Mesendoderm (in vitro differentiated cells): ENCODE data around the gene FNDC3A.

Experiments
- DNase-seq: peaks from one replicate; pipeline ENCODE4 v3.0.0; 2013
- H2AK5ac ChIP-seq: 2 replicates; pipeline ENCODE4 v1.6.1; 2013; ENCODE audit warnings: low read length, inconsistent platforms
- H2BK120ac ChIP-seq: 2 replicates; pipeline ENCODE4 v1.6.1; 2013; ENCODE audit warnings: low read depth, mild to moderate bottlenecking, low read length, moderate library complexity, mixed read lengths
- H2BK15ac ChIP-seq: replicated peaks from 2 replicates; pipeline ENCODE4 v1.6.1; 2013; ENCODE audit warnings: low read depth, mild to moderate bottlenecking, moderate library complexity
- H2BK5ac ChIP-seq: 2 replicates; pipeline ENCODE4 v1.6.1; 2013; ENCODE audit warnings: low read length, inconsistent platforms
- H3K18ac ChIP-seq: 2 replicates; pipeline ENCODE4 v1.6.1; 2013; ENCODE audit warnings: mild to moderate bottlenecking, low read length, mixed read lengths
- H3K23ac ChIP-seq: one replicate; pipeline ENCODE4 v1.6.1; 2013; ENCODE audit warnings: low read length
- H3K27ac ChIP-seq: 2 replicates; pipeline ENCODE4 v1.5.1; 2013; ENCODE audit warnings: low read depth, mild to moderate bottlenecking, inconsistent platforms, low read length, moderate library complexity
- H3K27me3 ChIP-seq: 2 replicates; pipeline ENCODE4 v1.6.1; 2013; ENCODE audit warnings: low read length, control low read depth, mild to moderate bottlenecking, inconsistent platforms; ENCODE audit not compliant: insufficient read depth, poor library complexity
- H3K36me3 ChIP-seq: 2 replicates; pipeline ENCODE4 v1.6.1; 2013; ENCODE audit warnings: low read length, inconsistent platforms; ENCODE audit not compliant: control insufficient read depth, insufficient read depth
- H3K4ac ChIP-seq: one replicate; pipeline ENCODE4 v1.6.1; 2013; ENCODE audit warnings: low read depth, mild to moderate bottlenecking, low read length, moderate library complexity
- H3K4me1 ChIP-seq: 2 replicates; pipeline ENCODE4 v1.6.1; 2013; ENCODE audit warnings: low read depth, low read length, inconsistent platforms; ENCODE audit not compliant: control insufficient read depth
- H3K4me2 ChIP-seq: 2 replicates; pipeline ENCODE4 v1.6.1; 2013; ENCODE audit warnings: low read length
- H3K4me3 ChIP-seq: 2 replicates; pipeline ENCODE4 v1.5.1; 2013; ENCODE audit warnings: mild to moderate bottlenecking, low read length
- H3K56ac ChIP-seq: one replicate; pipeline ENCODE4 v1.6.1; 2013; ENCODE audit warnings: low read length
- H3K79me1 ChIP-seq: 2 replicates; pipeline ENCODE4 v1.6.1; 2013; ENCODE audit warnings: low read length, inconsistent platforms
- H3K79me2 ChIP-seq: 2 replicates; pipeline ENCODE4 v1.6.1; 2013; ENCODE audit warnings: mild to moderate bottlenecking, low read length; ENCODE audit not compliant: control insufficient read depth, insufficient read depth
- H3K9ac ChIP-seq: 2 replicates; pipeline ENCODE4 v1.6.1; 2013; ENCODE audit warnings: low read length, inconsistent platforms
- H4K5ac ChIP-seq: one replicate; pipeline ENCODE4 v1.6.1; 2013; ENCODE audit warnings: low read length
- H4K8ac ChIP-seq: one replicate; pipeline ENCODE4 v1.6.1; 2013; ENCODE audit warnings: low read depth, mild to moderate bottlenecking, control low read depth, low read length, moderate library complexity
- WGBS: extraction: QIAGEN DNeasy Blood & Tissue Kit; methylation state at CpG from one replicate; pipeline ENCODE4 v1.1.7; 2013; ENCODE audit warnings: low lambda C conversion rate, missing lambda C conversion rate; ENCODE audit not compliant: insufficient coverage; ENCODE audit errors: extremely low coverage; 5-methylcytosine and 5-hydroxymethylcytosine counted together

Gene FNDC3A

DNA sequence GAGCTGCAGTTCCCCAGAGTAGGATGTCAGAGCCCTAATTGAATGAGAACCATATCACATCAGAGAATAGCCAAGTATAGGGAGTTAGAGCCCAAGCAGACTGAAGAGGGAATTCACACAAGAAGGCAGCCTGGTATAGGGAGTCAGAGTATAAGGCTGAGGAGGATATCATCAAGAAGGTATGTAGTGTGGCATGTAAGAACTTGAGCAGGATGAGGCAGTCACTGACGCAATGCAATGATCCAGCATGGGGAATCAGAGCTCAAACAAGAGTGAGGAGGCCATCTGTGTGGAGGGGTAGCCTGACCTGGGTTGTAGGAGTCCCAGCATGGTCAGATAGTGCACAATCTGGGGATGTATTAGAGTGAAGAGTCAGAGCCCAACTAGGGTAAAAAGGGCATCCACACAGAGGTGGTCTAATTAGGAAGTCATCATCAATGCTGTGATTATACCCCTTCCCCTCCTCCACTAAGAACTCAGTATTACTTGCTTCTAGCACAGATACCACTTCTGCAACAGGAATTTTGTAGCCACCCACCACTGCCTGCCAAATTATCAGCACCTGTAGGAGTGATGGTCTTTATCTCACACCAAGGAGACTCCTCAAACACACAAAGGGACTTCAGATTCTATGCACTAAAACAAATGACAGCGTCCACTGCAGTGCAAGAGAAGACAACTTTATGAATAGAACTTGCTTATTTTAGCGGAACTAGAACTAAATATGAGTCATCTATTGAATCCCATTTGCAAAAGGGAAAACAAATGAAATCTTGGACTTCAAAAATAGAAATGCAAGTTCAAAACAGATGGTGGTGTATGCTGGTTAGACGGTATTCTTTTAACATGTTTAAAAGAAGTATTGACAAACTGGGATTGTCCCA lies 107.2 kb downstream of the FNDC3A start:
- Histone ChIP-seq H3K36me3 (no peaks in the 10 kb centered on the region), H3K4me3 (no peak overlapping the region), H3K27me3 (no peaks in the 10 kb centered on the region), H3K56ac (no peak overlapping the region), H4K5ac (no peak overlapping the region), H3K18ac (no peak overlapping the region), H2BK5ac (no peak overlapping the region), H3K4me2 (no peak overlapping the region), H3K79me1 (peaks cover 1% of the 10 kb centered on the region), H2BK15ac (no peak overlapping the region), H3K23ac (no peak overlapping the region), H2BK120ac (no peak overlapping the region), H2AK5ac (no peak overlapping the region), H4K8ac (no peak overlapping the region), H3K79me2 (no peaks in the 10 kb centered on the region), H3K9ac (no peak overlapping the region), H3K27ac (no peak overlapping the region), H3K4me1 (peaks cover 2% of the 10 kb centered on the region), H3K4ac (no peak overlapping the region)
- WGBS: no CpG with 5 or more reads among the region's 4 CpGs
- peak; percentile 78 for DNase-seq

DNA sequence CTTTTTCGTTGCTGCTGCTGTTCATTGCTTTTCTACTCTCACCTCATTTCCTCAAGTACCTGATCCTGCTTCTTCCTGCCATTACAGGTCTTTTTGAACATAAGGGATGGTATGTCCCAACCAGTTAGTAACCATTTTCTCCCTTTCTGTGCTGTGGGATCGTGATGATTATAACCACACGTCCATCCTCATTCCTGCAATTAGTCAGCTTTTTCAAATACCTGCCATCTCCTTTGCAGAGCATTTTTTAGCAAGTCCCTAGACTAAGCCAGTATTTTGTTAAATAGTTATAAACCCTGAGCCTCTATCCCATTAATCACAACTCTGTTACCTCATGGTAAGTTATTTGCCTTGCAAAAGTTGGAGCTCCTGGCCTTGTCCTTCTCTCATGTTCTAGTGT lies 109.2 kb downstream of the FNDC3A start:
- Histone ChIP-seq H3K4me1 (peaks cover 2% of the 10 kb centered on the region), H2BK5ac (no peak overlapping the region), H3K4ac (no peak overlapping the region), H2BK120ac (no peak overlapping the region), H3K4me2 (no peak overlapping the region), H4K8ac (no peak overlapping the region), H3K18ac (no peak overlapping the region), H3K79me1 (peaks cover 1% of the 10 kb centered on the region), H3K9ac (no peak overlapping the region), H2AK5ac (no peak overlapping the region), H3K56ac (no peak overlapping the region), H3K36me3 (no peaks in the 10 kb centered on the region), H3K27me3 (no peaks in the 10 kb centered on the region), H3K23ac (no peak overlapping the region), H2BK15ac (no peak overlapping the region), H4K5ac (no peak overlapping the region), H3K79me2 (no peaks in the 10 kb centered on the region), H3K27ac (no peak overlapping the region), H3K4me3 (no peak overlapping the region)
- no CpG with 5 or more reads among the region's 3 CpGs for WGBS
- DNase-seq: no peak

DNA sequence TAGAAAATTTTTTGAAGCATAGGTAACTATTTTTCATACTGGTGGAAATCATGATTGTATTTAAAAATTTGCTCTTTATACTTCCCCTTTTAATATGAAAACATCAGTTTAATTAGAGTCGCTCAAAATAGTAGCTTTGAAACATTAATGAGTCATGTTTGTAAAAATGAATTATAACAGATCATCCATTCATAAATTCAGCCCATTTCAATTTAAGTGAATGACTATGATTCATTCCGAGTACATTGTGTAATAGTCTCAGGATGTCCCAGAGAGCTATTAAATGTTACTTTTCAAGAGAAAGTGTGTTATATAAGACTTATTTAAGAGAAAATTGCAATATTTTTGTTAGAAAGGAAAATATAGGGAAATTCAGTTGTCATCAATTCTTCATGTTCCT lies 111.0 kb downstream of the FNDC3A start:
- Histone ChIP-seq H2BK5ac (no peak overlapping the region), H3K4ac (no peak overlapping the region), H3K27me3 (no peaks in the 10 kb centered on the region), H3K9ac (no peak overlapping the region), H2BK15ac (no peak overlapping the region), H3K79me2 (no peaks in the 10 kb centered on the region), H2BK120ac (no peak overlapping the region), H3K4me3 (no peak overlapping the region), H2AK5ac (no peak overlapping the region), H3K36me3 (no peaks in the 10 kb centered on the region), H4K5ac (no peak overlapping the region), H3K79me1 (peaks cover 1% of the 10 kb centered on the region), H3K56ac (no peak overlapping the region), H3K4me1 (peaks cover 2% of the 10 kb centered on the region), H3K27ac (no peak overlapping the region), H3K18ac (no peak overlapping the region), H4K8ac (no peak overlapping the region), H3K4me2 (no peak overlapping the region), H3K23ac (no peak overlapping the region)
- no CpG with 5 or more reads among the region's 2 CpGs for WGBS
- no peak for DNase-seq

DNA sequence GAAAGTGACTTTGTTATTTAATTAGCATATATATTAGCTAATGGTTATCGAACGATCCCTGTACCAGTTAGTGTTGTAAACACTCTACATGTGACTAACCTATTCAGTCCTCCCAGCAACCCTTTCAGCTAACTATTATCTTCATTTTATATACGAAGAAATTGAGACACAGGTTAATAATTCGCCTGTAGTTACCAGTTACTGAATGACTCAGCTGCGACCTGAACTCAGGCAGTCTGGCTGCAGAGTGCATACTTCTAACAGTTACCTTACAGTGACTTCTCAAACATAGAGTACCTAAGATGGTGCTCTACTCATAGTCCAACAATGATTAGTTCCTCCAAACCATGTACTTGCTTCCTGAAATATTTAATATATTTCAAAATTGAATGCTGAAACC lies 117.7 kb downstream of the FNDC3A start:
- no peak overlapping the region for H2BK15ac ChIP-seq
- no peaks in the 10 kb centered on the region for H3K36me3 ChIP-seq
- H3K27ac ChIP-seq: no peak overlapping the region
- H3K27me3 ChIP-seq: no peaks in the 10 kb centered on the region
- no peak overlapping the region for H3K23ac ChIP-seq
- H3K4ac ChIP-seq: no peak overlapping the region
- no peaks in the 10 kb centered on the region for H3K4me1 ChIP-seq
- no peaks in the 10 kb centered on the region for H3K79me2 ChIP-seq
- H2BK120ac ChIP-seq: no peak overlapping the region
- no peak overlapping the region for H3K9ac ChIP-seq
- H3K79me1 ChIP-seq: no peaks in the 10 kb centered on the region
- H3K56ac ChIP-seq: no peak overlapping the region
- WGBS: no CpG with 5 or more reads among the region's 5 CpGs
- H2AK5ac ChIP-seq: no peak overlapping the region
- no peak for DNase-seq
- no peak overlapping the region for H3K18ac ChIP-seq
- H4K8ac ChIP-seq: no peak overlapping the region
- H3K4me2 ChIP-seq: no peak overlapping the region
- H4K5ac ChIP-seq: no peak overlapping the region
- H3K4me3 ChIP-seq: no peak overlapping the region
- H2BK5ac ChIP-seq: no peak overlapping the region

DNA sequence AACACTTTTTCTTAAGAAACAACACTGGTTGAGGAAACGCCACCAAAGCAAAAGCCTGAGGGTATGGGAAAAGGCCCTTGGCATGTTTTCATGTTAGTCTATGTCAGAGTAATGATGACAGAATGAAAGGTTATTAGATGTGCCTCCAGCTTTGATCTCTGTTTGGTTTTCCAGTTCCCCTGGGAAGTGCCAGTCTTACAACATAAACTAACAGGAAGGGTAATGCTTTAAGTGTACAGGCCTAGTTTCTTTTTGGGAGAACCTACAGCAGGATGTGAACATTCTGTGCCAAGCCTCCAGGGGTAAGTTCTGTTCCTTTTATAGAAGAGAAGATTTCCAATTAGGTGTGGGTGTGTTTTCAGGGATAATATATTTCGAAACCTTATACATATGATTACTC lies 121.7 kb downstream of the FNDC3A start:
- Histone ChIP-seq H2BK120ac (no peak overlapping the region), H2BK15ac (no peak overlapping the region), H3K27me3 (no peaks in the 10 kb centered on the region), H4K5ac (no peak overlapping the region), H2AK5ac (no peak overlapping the region), H3K27ac (no peak overlapping the region), H3K79me1 (no peaks in the 10 kb centered on the region), H3K36me3 (no peaks in the 10 kb centered on the region), H2BK5ac (no peak overlapping the region), H3K18ac (no peak overlapping the region), H3K79me2 (no peaks in the 10 kb centered on the region), H3K9ac (no peak overlapping the region), H3K4me1 (no peaks in the 10 kb centered on the region), H4K8ac (no peak overlapping the region), H3K56ac (no peak overlapping the region), H3K23ac (no peak overlapping the region), H3K4ac (no peak overlapping the region), H3K4me3 (no peak overlapping the region), H3K4me2 (no peak overlapping the region)
- DNase-seq: no peak
- no CpG with 5 or more reads among the region's 2 CpGs for WGBS

DNA sequence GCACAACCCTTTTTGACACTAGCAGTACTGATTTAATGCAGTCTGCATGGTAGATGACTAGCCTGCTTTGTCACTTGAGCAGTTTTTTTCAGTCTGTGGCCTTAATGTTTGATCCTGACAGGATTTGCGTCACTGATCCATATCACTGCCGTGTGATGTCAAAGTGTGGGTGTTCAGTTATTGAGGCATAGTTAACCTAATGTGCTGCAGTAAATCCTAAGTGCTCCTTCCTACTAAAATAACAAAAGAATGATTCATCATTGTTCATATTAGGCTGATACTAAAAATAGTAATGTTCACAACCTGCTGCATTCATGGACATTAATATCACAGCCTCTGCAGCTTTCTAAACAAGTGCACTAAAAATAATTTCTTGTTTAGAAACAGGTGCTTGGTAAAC lies 122.5 kb downstream of the FNDC3A start:
- H2AK5ac ChIP-seq: no peak overlapping the region
- no peak for DNase-seq
- no peak overlapping the region for H2BK5ac ChIP-seq
- no peaks in the 10 kb centered on the region for H3K79me2 ChIP-seq
- no peaks in the 10 kb centered on the region for H3K4me1 ChIP-seq
- no peak overlapping the region for H3K27ac ChIP-seq
- H3K27me3 ChIP-seq: no peaks in the 10 kb centered on the region
- H2BK15ac ChIP-seq: no peak overlapping the region
- no peak overlapping the region for H3K18ac ChIP-seq
- H3K4me3 ChIP-seq: no peak overlapping the region
- no peak overlapping the region for H3K23ac ChIP-seq
- H3K36me3 ChIP-seq: no peaks in the 10 kb centered on the region
- no peak overlapping the region for H3K4me2 ChIP-seq
- H3K4ac ChIP-seq: no peak overlapping the region
- no CpG with 5 or more reads among the region's 2 CpGs for WGBS
- H3K56ac ChIP-seq: no peak overlapping the region
- no peaks in the 10 kb centered on the region for H3K79me1 ChIP-seq
- no peak overlapping the region for H2BK120ac ChIP-seq
- H4K8ac ChIP-seq: no peak overlapping the region
- H3K9ac ChIP-seq: no peak overlapping the region
- H4K5ac ChIP-seq: no peak overlapping the region
